ENCODE results near the gene HSPE1. TPM values are rescaled to one million over a fixed set of nuclear protein-coding genes. Genes with fewer than 3 reads are reported as not detected.
"Not testable (repeated sequence)": the region's sequence is repeated elsewhere in the genome, so short reads cannot be mapped to it uniquely, and the experiment has no call there.

HSPE1 gene
- total RNA-seq, 1 donor from 2014 or later = 96.4 TPM

DNA sequence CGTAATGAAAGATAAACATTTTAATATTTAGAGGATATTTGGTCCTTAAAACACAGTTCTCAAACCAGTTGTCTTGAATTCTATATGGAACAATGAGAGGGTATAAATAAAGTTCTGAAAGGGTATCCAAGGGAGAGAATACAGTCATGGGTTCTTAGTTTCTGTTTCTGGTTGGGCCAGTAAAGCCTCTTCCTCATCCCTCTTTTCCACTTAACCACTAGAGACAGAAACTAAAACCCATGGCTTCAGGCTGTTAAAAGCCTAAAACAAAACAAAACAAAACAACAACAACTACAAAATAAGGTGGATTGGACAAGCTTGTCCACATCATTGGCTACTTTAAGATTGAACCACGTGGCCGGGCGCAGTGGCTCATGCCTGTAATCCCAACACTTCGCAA is 28.0 kb upstream of the HSPE1 start:
- Mint-ChIP-seq H3K36me3 (peaks cover 15% of the 10 kb centered on the region), H3K4me1 (no peaks in the 10 kb centered on the region), H3K27ac (no peak overlapping the region), H3K27me3 (ENCODE audit: low read depth) (no peaks in the 10 kb centered on the region), H3K4me3 (no peak overlapping the region), H3K9me3 (no peaks in the 10 kb centered on the region)
- TF ChIP-seq, protein P1, sequence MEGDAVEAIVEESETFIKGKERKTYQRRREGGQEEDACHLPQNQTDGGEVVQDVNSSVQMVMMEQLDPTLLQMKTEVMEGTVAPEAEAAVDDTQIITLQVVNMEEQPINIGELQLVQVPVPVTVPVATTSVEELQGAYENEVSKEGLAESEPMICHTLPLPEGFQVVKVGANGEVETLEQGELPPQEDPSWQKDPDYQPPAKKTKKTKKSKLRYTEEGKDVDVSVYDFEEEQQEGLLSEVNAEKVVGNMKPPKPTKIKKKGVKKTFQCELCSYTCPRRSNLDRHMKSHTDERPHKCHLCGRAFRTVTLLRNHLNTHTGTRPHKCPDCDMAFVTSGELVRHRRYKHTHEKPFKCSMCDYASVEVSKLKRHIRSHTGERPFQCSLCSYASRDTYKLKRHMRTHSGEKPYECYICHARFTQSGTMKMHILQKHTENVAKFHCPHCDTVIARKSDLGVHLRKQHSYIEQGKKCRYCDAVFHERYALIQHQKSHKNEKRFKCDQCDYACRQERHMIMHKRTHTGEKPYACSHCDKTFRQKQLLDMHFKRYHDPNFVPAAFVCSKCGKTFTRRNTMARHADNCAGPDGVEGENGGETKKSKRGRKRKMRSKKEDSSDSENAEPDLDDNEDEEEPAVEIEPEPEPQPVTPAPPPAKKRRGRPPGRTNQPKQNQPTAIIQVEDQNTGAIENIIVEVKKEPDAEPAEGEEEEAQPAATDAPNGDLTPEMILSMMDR (IDR thresholded peaks at IDR 0.05; ENCODE audit: unreplicated experiment) = no peak
- no peak for DNase-seq (ENCODE audit: low spot score in 2 of 2, unreplicated experiment in 2 of 2)

DNA sequence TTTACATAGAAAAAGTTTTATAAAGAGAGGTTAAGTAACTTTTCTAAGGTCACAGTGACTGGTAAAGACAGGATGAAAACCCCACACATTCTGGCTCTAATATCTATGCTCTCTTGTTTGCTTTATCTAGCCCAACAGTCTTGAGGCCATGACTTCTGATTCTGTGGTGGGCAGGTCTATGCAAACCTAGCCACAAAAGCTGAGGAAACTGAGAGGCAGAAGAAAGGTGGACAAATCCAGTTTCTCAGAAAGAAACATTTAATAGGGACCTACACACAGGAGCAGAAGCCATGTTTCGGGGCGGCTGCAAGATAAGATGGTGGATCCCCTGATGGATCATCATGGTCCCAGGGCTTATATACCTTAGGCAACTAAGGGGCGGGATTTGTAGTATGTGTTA is 22.4 kb upstream of the HSPE1 start:
- Mint-ChIP-seq H3K36me3 (peaks cover 19% of the 10 kb centered on the region), H3K27me3 (ENCODE audit: low read depth) (no peaks in the 10 kb centered on the region), H3K4me3 (no peak overlapping the region), H3K27ac (no peak overlapping the region), H3K4me1 (no peaks in the 10 kb centered on the region), H3K9me3 (no peaks in the 10 kb centered on the region)
- DNase-seq (ENCODE audit: low spot score in 2 of 2, unreplicated experiment in 2 of 2) = no peak
- TF ChIP-seq, protein P1 (IDR thresholded peaks at IDR 0.05; ENCODE audit: unreplicated experiment) = no peak

DNA sequence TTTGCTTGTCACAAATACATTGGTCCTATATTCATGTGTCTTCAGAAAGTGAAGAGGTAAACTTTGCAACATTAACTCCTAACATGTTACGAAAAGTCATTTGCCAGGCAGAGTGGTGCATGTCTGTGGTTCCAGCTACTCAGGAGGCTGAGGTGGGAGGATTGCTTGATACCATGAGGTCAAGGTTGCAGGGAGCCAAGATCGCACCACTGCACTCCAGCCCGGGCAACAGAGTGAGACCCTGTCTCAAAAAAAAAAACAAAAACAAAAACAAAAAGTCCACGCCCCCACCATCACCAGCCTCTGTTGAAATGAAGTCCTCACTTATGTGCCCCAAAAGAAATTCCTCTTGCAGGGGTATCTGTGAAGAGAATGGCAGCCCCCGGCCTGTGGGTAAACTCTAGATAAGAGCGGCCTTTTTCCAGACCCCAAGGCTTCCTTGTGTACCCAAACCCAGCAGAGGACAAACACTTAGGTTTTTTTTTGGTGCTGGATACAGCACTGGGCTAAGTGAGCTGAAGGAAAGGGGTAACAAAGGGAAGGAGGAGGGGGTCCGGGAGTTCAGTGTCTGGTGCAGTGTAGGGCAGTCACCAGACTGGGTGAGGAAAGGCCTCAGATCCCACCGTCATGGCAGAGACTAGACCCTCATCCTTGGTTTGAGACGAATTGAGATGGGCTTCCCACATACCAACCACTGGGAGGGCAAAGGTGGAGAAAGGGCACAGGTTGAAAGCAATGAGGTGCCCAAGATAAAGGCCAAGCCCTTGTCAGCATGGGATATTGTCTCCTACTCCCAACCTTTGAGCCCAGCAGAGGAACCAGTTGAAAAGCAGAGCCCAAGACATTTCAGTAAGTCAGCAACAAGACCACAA is 19.8 kb upstream of the HSPE1 start:
- Mint-ChIP-seq H3K9me3 (no peaks in the 10 kb centered on the region), H3K4me3 (no peak overlapping the region), H3K36me3 (peaks cover 27% of the 10 kb centered on the region), H3K4me1 (no peaks in the 10 kb centered on the region), H3K27ac (no peak overlapping the region), H3K27me3 (ENCODE audit: low read depth) (no peaks in the 10 kb centered on the region)
- no peak for DNase-seq (ENCODE audit: low spot score in 2 of 2, unreplicated experiment in 2 of 2)
- TF ChIP-seq, protein P1 (IDR thresholded peaks at IDR 0.05; ENCODE audit: unreplicated experiment) = no peak

DNA sequence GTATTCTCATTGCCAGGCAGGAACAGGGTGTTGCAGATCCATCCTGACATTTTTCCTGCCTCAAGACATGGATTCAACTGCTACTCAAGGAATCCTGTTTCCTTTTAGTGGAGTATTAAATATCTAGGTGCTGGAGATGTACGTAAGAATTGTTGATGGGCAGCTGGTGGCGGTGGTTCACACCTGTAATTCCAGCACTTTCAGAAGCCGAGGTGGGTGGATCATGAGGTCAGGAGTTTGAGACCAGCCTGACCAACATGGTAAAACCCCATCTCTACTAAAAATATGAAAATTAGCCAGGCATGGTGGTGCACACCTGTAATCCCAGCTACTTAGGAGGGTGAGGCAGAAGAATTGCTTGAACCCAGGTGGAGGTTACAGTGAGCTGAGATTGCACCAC is 15.9 kb upstream of the HSPE1 start:
- not testable (repeated sequence) for DNase-seq (ENCODE audit: low spot score in 2 of 2, unreplicated experiment in 2 of 2); H3K4me1 Mint-ChIP-seq; H3K4me3 Mint-ChIP-seq; H3K9me3 Mint-ChIP-seq; H3K27ac Mint-ChIP-seq; H3K27me3 Mint-ChIP-seq (ENCODE audit: low read depth)
- H3K36me3 Mint-ChIP-seq = peaks cover 35% of the 10 kb centered on the region

DNA sequence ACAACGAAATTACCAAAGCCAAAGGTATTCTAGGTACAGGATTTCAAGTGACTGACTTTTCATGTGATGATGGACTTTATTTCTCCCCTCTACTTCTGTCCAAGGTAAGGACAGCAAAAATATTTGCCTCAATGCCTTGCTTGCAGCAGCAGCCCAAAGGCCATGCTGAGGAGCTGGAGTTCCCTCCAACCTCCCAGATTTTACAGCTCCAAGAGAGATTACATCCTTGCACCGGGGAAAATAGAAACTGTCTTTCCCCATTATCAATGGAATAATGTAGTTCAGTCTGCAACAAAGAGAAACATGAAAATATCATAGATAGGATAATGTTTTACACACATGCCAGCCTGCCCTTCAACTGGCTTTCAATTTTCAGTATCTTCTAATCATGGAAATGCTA is 14.0 kb upstream of the HSPE1 start:
- TF ChIP-seq, protein P1 (IDR thresholded peaks at IDR 0.05; ENCODE audit: unreplicated experiment) = no peak
- no peak overlapping the region for H3K27ac Mint-ChIP-seq
- H3K27me3 Mint-ChIP-seq (ENCODE audit: low read depth) = no peaks in the 10 kb centered on the region
- no peaks in the 10 kb centered on the region for H3K4me1 Mint-ChIP-seq
- no peak overlapping the region for H3K4me3 Mint-ChIP-seq
- no peaks in the 10 kb centered on the region for H3K9me3 Mint-ChIP-seq
- peaks cover 42% of the 10 kb centered on the region for H3K36me3 Mint-ChIP-seq
- no peak for DNase-seq (ENCODE audit: low spot score in 2 of 2, unreplicated experiment in 2 of 2)

DNA sequence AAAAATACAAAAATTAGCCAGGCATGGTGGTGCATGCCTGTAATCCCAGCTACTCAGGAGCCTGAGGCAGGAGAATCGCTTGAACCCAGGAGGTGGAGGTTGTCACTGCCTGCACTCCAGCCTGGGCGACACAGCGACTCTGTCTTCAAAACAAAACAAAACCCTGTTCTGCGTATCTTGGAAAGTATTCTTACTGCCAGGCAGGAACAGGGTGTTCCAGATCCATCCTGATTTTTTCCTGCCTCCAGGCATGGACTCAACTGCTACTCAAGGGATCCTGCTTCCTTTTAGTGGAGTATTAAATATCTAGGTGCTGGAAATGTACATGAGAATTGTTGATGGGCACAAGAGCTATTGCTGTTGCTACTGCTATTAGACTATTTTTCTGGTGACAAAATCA is 12.8 kb upstream of the HSPE1 start:
- H3K4me3 Mint-ChIP-seq = no peak overlapping the region
- DNase-seq (ENCODE audit: low spot score in 2 of 2, unreplicated experiment in 2 of 2) = no peak
- TF ChIP-seq, protein P1 (IDR thresholded peaks at IDR 0.05; ENCODE audit: unreplicated experiment) = no peak
- no peaks in the 10 kb centered on the region for H3K9me3 Mint-ChIP-seq
- H3K27me3 Mint-ChIP-seq (ENCODE audit: low read depth) = no peaks in the 10 kb centered on the region
- peaks cover 49% of the 10 kb centered on the region for H3K36me3 Mint-ChIP-seq
- no peaks in the 10 kb centered on the region for H3K4me1 Mint-ChIP-seq
- peak overlapping the region; percentile 36 for H3K27ac Mint-ChIP-seq
